Measurements from ENCODE around the gene POLE4.
A peak's percentile ranks its signal among the peaks of the same experiment; 100 is the strongest.

DNA sequence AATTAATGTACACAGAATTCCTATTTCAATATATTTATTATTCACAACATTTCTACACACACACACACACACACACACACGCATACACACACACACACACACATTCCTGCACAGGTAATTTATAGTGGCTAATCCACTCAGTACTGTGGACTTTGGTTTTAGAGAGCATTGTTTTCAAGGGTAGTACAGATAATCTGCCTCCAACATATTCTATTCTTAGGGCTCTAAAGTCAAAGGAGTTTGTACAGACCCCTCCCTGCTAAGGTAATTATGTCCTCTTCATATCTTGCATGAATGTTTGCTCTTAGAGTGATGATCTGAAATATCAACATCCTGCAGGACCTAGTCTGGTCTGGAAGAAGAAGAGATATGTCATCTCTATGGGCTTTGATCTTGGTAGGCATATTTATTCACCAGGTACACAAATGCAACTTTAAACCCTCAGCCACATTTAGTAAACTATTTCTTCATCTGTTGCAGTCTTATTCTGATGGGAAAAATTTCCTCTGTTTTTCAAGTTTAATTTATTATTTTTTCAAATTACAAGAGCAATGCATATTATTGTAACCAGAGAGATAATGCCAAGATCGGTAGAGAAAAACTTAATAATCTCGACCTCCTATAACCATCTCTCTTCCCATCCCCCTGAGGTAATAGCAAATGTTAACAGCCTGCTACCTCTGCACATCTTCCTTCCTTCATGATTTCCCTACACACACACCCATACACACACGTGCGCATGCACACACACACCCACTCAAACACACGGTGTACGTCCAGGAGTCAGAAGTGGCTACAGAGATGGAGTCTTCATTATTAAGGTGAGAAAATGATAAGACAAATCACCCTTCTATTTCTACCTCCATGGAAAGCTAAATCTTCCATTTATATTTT lies 18.3 kb upstream of the POLE4 start:
- TF ChIP-seq NCOA4 (IDR thresholded peaks at IDR 0.05; ENCODE audit: partially characterized antibody): no peak
- no peak for TF ChIP-seq EZH2 (IDR thresholded peaks at IDR 0.05; ENCODE audit: borderline replicate concordance, low read depth, low read length)
- TF ChIP-seq, protein P1, sequence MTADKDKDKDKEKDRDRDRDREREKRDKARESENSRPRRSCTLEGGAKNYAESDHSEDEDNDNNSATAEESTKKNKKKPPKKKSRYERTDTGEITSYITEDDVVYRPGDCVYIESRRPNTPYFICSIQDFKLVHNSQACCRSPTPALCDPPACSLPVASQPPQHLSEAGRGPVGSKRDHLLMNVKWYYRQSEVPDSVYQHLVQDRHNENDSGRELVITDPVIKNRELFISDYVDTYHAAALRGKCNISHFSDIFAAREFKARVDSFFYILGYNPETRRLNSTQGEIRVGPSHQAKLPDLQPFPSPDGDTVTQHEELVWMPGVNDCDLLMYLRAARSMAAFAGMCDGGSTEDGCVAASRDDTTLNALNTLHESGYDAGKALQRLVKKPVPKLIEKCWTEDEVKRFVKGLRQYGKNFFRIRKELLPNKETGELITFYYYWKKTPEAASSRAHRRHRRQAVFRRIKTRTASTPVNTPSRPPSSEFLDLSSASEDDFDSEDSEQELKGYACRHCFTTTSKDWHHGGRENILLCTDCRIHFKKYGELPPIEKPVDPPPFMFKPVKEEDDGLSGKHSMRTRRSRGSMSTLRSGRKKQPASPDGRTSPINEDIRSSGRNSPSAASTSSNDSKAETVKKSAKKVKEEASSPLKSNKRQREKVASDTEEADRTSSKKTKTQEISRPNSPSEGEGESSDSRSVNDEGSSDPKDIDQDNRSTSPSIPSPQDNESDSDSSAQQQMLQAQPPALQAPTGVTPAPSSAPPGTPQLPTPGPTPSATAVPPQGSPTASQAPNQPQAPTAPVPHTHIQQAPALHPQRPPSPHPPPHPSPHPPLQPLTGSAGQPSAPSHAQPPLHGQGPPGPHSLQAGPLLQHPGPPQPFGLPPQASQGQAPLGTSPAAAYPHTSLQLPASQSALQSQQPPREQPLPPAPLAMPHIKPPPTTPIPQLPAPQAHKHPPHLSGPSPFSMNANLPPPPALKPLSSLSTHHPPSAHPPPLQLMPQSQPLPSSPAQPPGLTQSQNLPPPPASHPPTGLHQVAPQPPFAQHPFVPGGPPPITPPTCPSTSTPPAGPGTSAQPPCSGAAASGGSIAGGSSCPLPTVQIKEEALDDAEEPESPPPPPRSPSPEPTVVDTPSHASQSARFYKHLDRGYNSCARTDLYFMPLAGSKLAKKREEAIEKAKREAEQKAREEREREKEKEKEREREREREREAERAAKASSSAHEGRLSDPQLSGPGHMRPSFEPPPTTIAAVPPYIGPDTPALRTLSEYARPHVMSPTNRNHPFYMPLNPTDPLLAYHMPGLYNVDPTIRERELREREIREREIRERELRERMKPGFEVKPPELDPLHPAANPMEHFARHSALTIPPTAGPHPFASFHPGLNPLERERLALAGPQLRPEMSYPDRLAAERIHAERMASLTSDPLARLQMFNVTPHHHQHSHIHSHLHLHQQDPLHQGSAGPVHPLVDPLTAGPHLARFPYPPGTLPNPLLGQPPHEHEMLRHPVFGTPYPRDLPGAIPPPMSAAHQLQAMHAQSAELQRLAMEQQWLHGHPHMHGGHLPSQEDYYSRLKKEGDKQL (CRISPR knock-in tag; IDR thresholded peaks at IDR 0.05; ENCODE audit: borderline replicate concordance): no peak
- TF ChIP-seq ZNF175 (CRISPR knock-in tag; IDR thresholded peaks at IDR 0.05; ENCODE audit: low read depth): no peak
- TF ChIP-seq, protein P2, sequence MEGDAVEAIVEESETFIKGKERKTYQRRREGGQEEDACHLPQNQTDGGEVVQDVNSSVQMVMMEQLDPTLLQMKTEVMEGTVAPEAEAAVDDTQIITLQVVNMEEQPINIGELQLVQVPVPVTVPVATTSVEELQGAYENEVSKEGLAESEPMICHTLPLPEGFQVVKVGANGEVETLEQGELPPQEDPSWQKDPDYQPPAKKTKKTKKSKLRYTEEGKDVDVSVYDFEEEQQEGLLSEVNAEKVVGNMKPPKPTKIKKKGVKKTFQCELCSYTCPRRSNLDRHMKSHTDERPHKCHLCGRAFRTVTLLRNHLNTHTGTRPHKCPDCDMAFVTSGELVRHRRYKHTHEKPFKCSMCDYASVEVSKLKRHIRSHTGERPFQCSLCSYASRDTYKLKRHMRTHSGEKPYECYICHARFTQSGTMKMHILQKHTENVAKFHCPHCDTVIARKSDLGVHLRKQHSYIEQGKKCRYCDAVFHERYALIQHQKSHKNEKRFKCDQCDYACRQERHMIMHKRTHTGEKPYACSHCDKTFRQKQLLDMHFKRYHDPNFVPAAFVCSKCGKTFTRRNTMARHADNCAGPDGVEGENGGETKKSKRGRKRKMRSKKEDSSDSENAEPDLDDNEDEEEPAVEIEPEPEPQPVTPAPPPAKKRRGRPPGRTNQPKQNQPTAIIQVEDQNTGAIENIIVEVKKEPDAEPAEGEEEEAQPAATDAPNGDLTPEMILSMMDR (IDR thresholded peaks at IDR 0.05 in 2 of 3, conservative IDR thresholded peaks at IDR 0.05 in 1 of 3; ENCODE audit: insufficient read depth in 2 of 3, low read depth in 1 of 3, low read length in 3 of 3): no peak
- peak; percentile 46; the same call in 1 of the 2 replicates for TF ChIP-seq EP300 (IDR thresholded peaks at IDR 0.05; ENCODE audit: low read length)
- TF ChIP-seq JUN (IDR thresholded peaks at IDR 0.05; ENCODE audit: borderline replicate concordance, low read depth, low read length): no peak
- no peak for TF ChIP-seq JUN (CRISPR knock-in tag; IDR thresholded peaks at IDR 0.05; ENCODE audit: borderline replicate concordance)
- no peak for TF ChIP-seq CBX2 (IDR thresholded peaks at IDR 0.05; ENCODE audit: insufficient read depth, low read length, poor library complexity, severe bottlenecking)
- TF ChIP-seq ZKSCAN1 (IDR thresholded peaks at IDR 0.05; ENCODE audit: low read depth, low read length): no peak
- TF ChIP-seq, protein P3, sequence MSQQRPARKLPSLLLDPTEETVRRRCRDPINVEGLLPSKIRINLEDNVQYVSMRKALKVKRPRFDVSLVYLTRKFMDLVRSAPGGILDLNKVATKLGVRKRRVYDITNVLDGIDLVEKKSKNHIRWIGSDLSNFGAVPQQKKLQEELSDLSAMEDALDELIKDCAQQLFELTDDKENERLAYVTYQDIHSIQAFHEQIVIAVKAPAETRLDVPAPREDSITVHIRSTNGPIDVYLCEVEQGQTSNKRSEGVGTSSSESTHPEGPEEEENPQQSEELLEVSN (IDR thresholded peaks at IDR 0.05; ENCODE audit: borderline replicate concordance in 1 of 2, extremely low read depth in 1 of 2, insufficient read depth in 1 of 2, insufficient read length in 1 of 2, low read depth in 1 of 2, low read length in 1 of 2, poor library complexity in 1 of 2, severe bottlenecking in 1 of 2): no peak
- TF ChIP-seq HDAC1 (IDR thresholded peaks at IDR 0.05): no peak
- TF ChIP-seq, protein P4, sequence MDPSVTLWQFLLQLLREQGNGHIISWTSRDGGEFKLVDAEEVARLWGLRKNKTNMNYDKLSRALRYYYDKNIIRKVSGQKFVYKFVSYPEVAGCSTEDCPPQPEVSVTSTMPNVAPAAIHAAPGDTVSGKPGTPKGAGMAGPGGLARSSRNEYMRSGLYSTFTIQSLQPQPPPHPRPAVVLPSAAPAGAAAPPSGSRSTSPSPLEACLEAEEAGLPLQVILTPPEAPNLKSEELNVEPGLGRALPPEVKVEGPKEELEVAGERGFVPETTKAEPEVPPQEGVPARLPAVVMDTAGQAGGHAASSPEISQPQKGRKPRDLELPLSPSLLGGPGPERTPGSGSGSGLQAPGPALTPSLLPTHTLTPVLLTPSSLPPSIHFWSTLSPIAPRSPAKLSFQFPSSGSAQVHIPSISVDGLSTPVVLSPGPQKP (CRISPR knock-in tag; IDR thresholded peaks at IDR 0.05): no peak
- no peak for TF ChIP-seq ZNF121 (CRISPR knock-in tag; conservative IDR thresholded peaks at IDR 0.05)

All from K562 (cell line).